ENCODE data around the gene ACADSB. TPM values are rescaled to one million over a fixed set of nuclear protein-coding genes. Genes with fewer than 3 reads are reported as not detected.

ACADSB gene
- total RNA-seq, 3 donors from 2014 or later: 34.8 to 48.9 (median 38.2) TPM

DNA sequence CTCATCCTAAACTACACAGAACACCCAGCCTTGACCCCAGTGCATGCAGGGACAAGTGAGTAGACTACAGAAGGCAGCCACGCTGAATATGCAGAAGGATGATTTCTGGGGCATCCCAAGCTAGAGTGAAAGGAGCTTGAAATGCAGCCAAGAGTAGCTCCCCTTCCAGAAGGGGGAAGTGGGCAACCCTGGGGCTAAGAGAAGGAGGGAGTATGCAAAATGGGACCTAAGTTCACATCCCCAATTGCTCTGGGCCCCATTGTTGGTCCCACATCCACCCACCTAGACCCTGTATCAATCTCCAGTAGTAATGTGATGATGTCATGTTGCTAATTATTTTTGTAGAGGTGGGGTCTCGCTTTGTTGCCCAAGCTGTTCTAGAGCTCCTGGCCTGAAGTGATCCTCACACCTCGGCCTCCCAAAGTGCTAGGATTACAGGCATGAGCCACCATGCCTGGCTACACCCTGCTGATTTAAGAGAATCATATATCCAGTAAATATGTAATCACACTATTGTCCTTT is 34.2 kb upstream of the ACADSB start:
- TF ChIP-seq, protein P1, sequence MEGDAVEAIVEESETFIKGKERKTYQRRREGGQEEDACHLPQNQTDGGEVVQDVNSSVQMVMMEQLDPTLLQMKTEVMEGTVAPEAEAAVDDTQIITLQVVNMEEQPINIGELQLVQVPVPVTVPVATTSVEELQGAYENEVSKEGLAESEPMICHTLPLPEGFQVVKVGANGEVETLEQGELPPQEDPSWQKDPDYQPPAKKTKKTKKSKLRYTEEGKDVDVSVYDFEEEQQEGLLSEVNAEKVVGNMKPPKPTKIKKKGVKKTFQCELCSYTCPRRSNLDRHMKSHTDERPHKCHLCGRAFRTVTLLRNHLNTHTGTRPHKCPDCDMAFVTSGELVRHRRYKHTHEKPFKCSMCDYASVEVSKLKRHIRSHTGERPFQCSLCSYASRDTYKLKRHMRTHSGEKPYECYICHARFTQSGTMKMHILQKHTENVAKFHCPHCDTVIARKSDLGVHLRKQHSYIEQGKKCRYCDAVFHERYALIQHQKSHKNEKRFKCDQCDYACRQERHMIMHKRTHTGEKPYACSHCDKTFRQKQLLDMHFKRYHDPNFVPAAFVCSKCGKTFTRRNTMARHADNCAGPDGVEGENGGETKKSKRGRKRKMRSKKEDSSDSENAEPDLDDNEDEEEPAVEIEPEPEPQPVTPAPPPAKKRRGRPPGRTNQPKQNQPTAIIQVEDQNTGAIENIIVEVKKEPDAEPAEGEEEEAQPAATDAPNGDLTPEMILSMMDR (IDR thresholded peaks at IDR 0.05): no peak
- intact Hi-C loops (cut with DNase I, micrococcal nuclease): no loop called here
- peaks cover 2% of the 10 kb centered on the region for H3K4me1 ChIP-seq (ENCODE audit: low read depth)
- ATAC-seq (no peak), DNase-seq (no peak)
- H3K36me3 ChIP-seq (ENCODE audit: low read depth): no peaks in the 10 kb centered on the region
- no peaks in the 10 kb centered on the region for H3K9me3 ChIP-seq
- no peak overlapping the region for H3K4me3 ChIP-seq

DNA sequence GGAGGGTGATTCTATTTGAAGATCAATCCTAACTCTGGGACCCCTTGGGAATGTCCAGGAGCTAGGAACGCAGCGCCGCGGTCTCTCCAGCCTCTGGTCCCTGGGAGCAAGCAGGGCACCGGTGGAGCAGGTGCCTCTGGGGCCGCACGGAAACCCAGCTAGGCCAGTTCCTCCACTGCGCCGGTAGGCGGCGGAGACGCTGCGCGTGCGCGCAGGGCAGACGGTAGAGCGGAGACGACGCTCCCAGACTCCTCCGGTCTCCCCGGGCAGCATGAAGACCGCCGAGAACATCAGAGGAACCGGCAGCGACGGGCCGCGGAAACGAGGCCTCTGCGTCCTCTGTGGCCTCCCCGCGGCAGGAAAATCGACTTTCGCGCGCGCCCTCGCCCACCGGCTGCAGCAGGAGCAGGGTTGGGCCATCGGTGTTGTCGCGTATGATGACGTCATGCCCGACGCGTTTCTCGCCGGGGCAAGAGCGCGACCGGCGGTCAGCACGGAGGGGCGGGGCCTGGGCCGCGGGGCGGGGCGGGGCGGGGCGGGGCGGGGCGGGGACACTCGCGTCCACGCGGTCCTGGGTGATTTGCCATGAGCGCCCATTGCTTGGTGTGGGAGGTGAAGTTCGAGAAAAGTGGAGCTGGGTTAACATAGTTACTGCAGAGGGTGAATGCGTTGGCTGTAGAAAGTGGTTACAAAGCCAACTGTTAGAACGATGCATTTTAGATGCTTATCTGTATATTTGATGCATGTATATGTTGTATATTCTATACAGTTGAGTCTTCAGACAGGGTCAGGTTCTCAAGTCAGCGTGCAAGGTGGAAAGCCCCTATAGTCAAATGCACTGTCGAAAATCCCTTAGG is 28.4 kb upstream of the ACADSB start, which contains the start of gene PSTK:
Gene PSTK, plus strand, starts transcription at position 193 of the 857 bp plus-strand sequence. Its CDS starts 79 bp downstream, at position 272.
- Histone ChIP-seq H3K4me1 (ENCODE audit: low read depth) (peaks cover 5% of the 10 kb centered on the region), H3K9me3 (no peaks in the 10 kb centered on the region), H3K4me3 (peak within 1 kb of the TSS; percentile 52), H3K36me3 (ENCODE audit: low read depth) (no peaks in the 10 kb centered on the region)
- peak; percentile 100 for ATAC-seq
- intact Hi-C loops (cut with DNase I, micrococcal nuclease): no loop called here
- TF ChIP-seq, protein P1 (IDR thresholded peaks at IDR 0.05): peak; percentile 99
- peak; percentile 92 to 95 (median 93) for DNase-seq

DNA sequence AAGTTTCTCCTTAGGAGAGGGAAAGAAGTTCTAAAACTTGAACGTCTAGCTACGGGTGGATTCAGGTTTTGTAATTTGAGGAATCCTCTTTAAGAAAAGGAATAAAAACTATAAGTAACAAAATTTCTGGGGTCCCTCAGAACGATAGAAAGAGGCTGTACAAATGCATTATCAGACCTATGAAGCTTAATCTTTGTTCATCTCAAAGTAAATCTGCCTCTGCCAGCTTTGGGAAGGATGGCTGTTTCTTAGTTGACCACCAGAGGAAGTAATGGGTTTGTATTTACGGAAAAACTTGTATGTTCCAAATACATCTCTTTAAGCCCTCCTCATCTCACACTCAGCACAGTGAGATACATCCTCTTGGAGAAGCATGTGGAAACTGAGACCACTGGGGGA is 27.7 kb upstream of the ACADSB start:
- no peak for ATAC-seq
- no peak for DNase-seq
- Histone ChIP-seq H3K4me1 (ENCODE audit: low read depth) (peaks cover 5% of the 10 kb centered on the region), H3K36me3 (ENCODE audit: low read depth) (no peaks in the 10 kb centered on the region), H3K4me3 (no peak overlapping the region), H3K9me3 (no peaks in the 10 kb centered on the region)
- intact Hi-C loops (cut with DNase I, micrococcal nuclease): no loop called here
- TF ChIP-seq, protein P1 (IDR thresholded peaks at IDR 0.05): no peak

DNA sequence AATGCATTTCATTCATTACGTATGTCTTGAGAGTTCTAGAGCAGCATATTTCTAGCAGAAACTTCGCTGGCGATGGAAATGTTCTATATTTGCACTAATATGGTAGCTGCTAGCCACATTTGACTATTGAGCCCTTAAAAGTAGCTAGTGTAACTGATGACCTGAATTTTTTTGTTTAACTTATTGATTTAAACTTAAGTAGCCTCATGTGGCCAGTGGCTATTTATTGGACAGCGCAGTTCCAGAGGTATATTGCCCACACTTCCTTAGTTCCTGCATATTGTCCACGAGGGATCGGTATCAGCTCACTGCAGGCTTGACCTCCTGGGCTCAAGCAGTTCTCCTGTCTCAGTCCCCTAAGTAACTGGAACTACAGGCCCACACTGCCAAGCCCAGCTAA is 24.9 kb upstream of the ACADSB start:
- Histone ChIP-seq H3K9me3 (no peaks in the 10 kb centered on the region), H3K4me3 (no peak overlapping the region), H3K4me1 (ENCODE audit: low read depth) (peaks cover 5% of the 10 kb centered on the region), H3K36me3 (ENCODE audit: low read depth) (no peaks in the 10 kb centered on the region)
- intact Hi-C loops (cut with DNase I, micrococcal nuclease): no loop called here
- ATAC-seq (no peak), DNase-seq (no peak)
- TF ChIP-seq, protein P1 (IDR thresholded peaks at IDR 0.05): no peak

DNA sequence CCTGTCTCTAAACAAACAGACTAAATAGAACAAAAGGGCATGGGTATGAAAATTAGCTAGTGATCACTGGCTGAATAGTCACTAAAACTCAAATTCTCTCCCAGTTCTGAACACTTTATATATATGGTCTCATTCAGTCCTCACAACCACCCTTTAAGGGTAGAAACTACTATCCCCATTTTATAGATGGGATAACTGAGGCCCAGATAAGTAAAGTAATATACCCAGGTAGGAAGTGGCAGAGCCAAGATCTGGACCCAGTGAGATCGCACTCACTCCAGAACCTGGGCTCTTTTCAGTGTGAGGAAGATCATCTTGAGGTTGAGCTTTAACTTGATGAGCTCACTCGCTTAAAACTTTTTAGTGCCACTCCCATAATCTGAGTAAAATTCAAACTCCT is 24.1 kb upstream of the ACADSB start:
- Histone ChIP-seq H3K9me3 (no peaks in the 10 kb centered on the region), H3K4me3 (no peak overlapping the region), H3K36me3 (ENCODE audit: low read depth) (no peaks in the 10 kb centered on the region), H3K4me1 (ENCODE audit: low read depth) (peaks cover 2% of the 10 kb centered on the region)
- intact Hi-C loops (cut with DNase I, micrococcal nuclease): no loop called here
- ATAC-seq: no peak
- DNase-seq: no peak
- TF ChIP-seq, protein P1 (IDR thresholded peaks at IDR 0.05): no peak
